ENCODE measurements around the gene VMAC. TPM values are rescaled to one million over a fixed set of nuclear protein-coding genes. Genes with fewer than 3 reads are reported as not detected.

VMAC gene
- total and polyA plus RNA-seq, 9 donors = 3.4 to 8.5 (median 6.4) TPM

DNA sequence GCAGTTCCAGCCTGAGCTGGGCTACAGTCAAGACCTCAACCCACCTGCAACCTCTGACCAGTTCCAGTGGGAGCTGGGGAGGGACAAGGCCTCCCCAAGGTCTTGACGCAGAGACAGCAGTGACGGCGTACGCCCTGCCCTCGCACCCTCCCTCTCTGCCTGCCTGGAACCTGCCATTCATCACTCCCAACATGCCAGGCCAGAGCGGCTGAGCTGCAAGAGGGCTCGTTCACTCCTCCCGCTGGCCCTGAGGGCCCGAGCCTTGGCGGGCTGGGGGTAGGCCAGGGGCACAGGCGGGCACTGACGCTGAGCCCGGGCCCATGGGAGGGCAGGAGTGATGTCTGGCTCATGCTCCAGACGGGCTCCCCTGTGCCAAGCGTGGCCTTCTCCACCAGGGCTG lies 9.3 kb upstream of the VMAC start:
- no peaks in the 10 kb centered on the region for H3K9me3 ChIP-seq
- no peak overlapping the region for H3K27ac ChIP-seq
- H3K4me3 ChIP-seq = no peak overlapping the region
- intact Hi-C loops (cut with DNase I) = loop anchor here in 1 of 4 donors (10.0 kb wide), 1 partner anchor 91 kb away; the partner anchor contains the start of gene NRTN
- 72 to 82% (median 79%) methylated on average over 14 to 15 of the region's 15 CpGs for WGBS, 3 donors
- H3K36me3 ChIP-seq = no peaks in the 10 kb centered on the region
- peaks cover 2% of the 10 kb centered on the region for H3K4me1 ChIP-seq (ENCODE audit: insufficient read depth)
- no peak for TF ChIP-seq EP300 (IDR thresholded peaks at IDR 0.05)
- TF ChIP-seq, protein P1, sequence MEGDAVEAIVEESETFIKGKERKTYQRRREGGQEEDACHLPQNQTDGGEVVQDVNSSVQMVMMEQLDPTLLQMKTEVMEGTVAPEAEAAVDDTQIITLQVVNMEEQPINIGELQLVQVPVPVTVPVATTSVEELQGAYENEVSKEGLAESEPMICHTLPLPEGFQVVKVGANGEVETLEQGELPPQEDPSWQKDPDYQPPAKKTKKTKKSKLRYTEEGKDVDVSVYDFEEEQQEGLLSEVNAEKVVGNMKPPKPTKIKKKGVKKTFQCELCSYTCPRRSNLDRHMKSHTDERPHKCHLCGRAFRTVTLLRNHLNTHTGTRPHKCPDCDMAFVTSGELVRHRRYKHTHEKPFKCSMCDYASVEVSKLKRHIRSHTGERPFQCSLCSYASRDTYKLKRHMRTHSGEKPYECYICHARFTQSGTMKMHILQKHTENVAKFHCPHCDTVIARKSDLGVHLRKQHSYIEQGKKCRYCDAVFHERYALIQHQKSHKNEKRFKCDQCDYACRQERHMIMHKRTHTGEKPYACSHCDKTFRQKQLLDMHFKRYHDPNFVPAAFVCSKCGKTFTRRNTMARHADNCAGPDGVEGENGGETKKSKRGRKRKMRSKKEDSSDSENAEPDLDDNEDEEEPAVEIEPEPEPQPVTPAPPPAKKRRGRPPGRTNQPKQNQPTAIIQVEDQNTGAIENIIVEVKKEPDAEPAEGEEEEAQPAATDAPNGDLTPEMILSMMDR (IDR thresholded peaks at IDR 0.05) = no peak
- TF ChIP-seq POLR2A (IDR thresholded peaks at IDR 0.05) = no peak
- DNase-seq = no peak
- no peaks in the 10 kb centered on the region for H3K27me3 ChIP-seq

DNA sequence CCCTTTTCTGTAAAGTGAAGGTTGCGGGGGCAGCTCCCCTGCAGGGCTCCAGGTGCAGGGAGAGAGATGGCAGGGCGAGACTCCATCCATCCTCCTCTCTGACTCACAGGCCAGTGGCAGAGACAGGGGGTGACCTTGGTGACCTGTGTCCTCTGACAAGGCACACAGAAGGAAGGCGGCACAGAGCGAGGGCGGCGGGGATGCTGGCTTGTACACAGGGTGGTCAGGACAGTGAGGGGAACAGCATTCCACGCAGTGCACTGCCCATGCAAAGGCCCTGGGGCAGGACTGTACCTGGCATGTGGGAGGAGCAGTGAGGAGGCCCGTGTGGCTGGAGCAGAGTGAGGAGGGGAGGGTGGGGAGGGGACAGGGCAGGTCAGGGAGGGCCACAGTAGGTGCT lies 8.8 kb upstream of the VMAC start:
- H3K4me3 ChIP-seq = no peak overlapping the region
- TF ChIP-seq, protein P1 (IDR thresholded peaks at IDR 0.05) = no peak
- TF ChIP-seq POLR2A (IDR thresholded peaks at IDR 0.05) = no peak
- no peak for TF ChIP-seq EP300 (IDR thresholded peaks at IDR 0.05)
- peaks cover 2% of the 10 kb centered on the region for H3K4me1 ChIP-seq (ENCODE audit: insufficient read depth)
- no peak overlapping the region for H3K27ac ChIP-seq
- H3K36me3 ChIP-seq = no peaks in the 10 kb centered on the region
- intact Hi-C loops (cut with DNase I) = loop anchor here in 1 of 4 donors (10.0 kb wide), 1 partner anchor 91 kb away; the partner anchor contains the start of gene NRTN
- no peaks in the 10 kb centered on the region for H3K9me3 ChIP-seq
- no peaks in the 10 kb centered on the region for H3K27me3 ChIP-seq
- 79 to 88% (median 83%) methylated on average over 8 of the region's 8 CpGs for WGBS, 3 donors
- no peak for DNase-seq

DNA sequence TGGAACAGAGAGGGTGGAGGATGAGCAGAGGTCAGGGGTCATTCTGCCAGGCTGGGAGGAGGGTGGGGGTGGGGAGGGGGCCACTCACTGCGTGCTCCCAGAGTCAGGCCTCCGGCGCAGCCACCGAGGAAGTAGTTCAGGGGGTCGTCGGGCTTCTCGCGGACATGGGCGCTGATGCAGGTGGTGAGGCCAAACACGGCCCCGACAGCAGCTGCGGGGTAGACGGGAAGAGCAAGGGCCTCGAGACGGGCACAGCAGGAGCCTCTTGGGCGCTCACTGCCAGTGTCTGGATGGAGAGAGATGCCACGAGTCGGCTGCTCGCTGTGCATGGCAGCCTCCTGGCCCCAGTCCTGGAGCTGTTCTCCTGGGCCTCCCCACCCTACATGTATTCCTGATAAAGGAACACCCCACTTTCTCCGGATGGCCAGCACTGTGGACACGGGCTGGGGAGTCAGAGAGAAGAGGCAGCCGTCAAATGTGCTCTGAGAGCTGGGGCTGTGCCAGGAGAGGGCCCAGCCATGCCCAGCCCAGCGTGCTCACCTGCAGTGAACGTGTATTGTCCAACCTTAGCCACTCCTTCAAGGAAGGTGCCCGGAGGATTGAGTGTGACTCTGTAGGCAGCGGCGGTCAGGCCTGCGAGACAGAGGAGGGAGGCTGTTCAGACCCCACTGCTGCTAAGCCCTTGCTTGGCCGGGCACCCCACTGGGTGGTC lies 8.2 kb upstream of the VMAC start:
- no peak for DNase-seq
- H3K9me3 ChIP-seq = no peaks in the 10 kb centered on the region
- intact Hi-C loops (cut with DNase I) = loop anchor here in 1 of 4 donors (10.0 kb wide), 1 partner anchor 92 kb away; the partner anchor contains the start of gene NRTN
- TF ChIP-seq EP300 (IDR thresholded peaks at IDR 0.05) (no peak), POLR2A (IDR thresholded peaks at IDR 0.05) (no peak)
- TF ChIP-seq, protein P1 (IDR thresholded peaks at IDR 0.05) = no peak
- H3K27me3 ChIP-seq = no peaks in the 10 kb centered on the region
- H3K36me3 ChIP-seq = no peaks in the 10 kb centered on the region
- H3K4me1 ChIP-seq (ENCODE audit: insufficient read depth) = peaks cover 2% of the 10 kb centered on the region
- WGBS, 3 donors = 81 to 84% (median 83%) methylated on average over 29 of the region's 29 CpGs
- no peak overlapping the region for H3K27ac ChIP-seq
- no peak overlapping the region for H3K4me3 ChIP-seq

DNA sequence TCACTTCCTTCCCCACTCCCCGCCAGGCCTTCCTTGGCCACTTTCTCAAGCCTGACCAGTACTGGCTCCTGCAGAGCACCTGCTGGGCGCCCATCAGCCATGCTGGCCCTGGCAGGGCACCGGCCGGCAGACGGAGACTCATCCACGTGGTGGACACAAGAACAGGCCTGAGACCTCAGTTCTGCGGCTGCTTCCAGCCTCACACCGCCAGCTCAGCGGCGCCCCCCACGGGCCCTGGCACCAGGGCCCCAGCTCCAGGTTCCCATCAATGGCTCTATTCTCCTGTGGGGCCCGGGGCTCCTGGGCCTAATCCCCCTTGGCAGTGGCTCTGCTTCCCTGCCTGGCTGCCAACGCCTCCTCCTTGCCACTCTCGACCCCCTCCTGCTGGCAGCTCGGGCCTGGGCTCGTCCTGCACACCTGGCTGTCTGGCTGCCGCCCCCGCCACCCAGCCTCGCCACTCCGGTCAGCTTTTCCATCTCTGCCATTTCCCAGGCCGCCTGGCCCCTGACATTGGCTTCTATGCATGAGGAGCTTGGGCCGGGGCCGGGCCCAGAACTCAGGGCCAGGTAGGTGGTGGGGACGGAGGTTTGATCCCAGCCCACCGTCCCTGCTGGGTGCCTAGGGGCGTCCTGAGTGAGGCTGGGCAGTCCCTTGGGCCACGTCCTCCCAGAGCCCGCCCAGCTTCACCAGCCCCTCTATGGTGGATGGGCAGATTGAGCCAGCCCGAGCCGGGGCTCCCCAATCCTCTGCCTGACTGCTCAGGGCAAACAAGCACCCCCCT lies 7.3 kb upstream of the VMAC start:
- Histone ChIP-seq H3K9me3 (no peaks in the 10 kb centered on the region), H3K4me3 (no peak overlapping the region), H3K27ac (no peak overlapping the region), H3K27me3 (no peaks in the 10 kb centered on the region), H3K36me3 (no peaks in the 10 kb centered on the region), H3K4me1 (ENCODE audit: insufficient read depth) (no peaks in the 10 kb centered on the region)
- no peak for TF ChIP-seq POLR2A (IDR thresholded peaks at IDR 0.05)
- no peak for TF ChIP-seq EP300 (IDR thresholded peaks at IDR 0.05)
- TF ChIP-seq, protein P1 (IDR thresholded peaks at IDR 0.05) = no peak
- 88 to 90% (median 88%) methylated on average over 30 of the region's 30 CpGs for WGBS, 3 donors
- intact Hi-C loops (cut with DNase I) = loop anchor here in 1 of 4 donors (10.0 kb wide), 1 partner anchor 93 kb away; the partner anchor contains the start of gene NRTN
- DNase-seq = no peak

All from ovary (tissue), 9 donors.